HEK293 (cell line): ENCODE data around the gene SNX10.
"Not testable (repeated sequence)": the region's sequence is repeated elsewhere in the genome, so short reads cannot be mapped to it uniquely, and the experiment has no call there.

ENCODE experiments used
- CTCF ChIA-PET: fragments of 350-600 bp; formaldehyde crosslinking; extraction: SDS; loops from one replicate; lab custom pipeline; 2021; ENCODE audit warnings: antibody characterized with exemption; lab: Yijun Ruan, JAX
- POLR2A ChIA-PET: fragments of 300-600 bp; formaldehyde crosslinking; extraction: SDS; loops from one replicate; lab custom pipeline; 2020; ENCODE audit warnings: antibody characterized with exemption, inconsistent platforms; lab: Yijun Ruan, JAX
- H3K27ac ChIP-seq: fragments of 200-500 bp; sonication (Bioruptor generic); 2 replicates; pipeline ENCODE4 v1.5.1; 2014; ENCODE audit warnings: low read depth, low read length, control low read depth, inconsistent platforms; ENCODE audit errors: extremely low read depth
- H3K36me3 ChIP-seq, 2 experiments: fragments of 200-500 bp in 1 of 2; sonication (Bioruptor generic) in 1 of 2; 1 replicate in 1 of 2; 2 replicates in 1 of 2; pipeline ENCODE4 v1.5.1; 2014 to 2017; ENCODE audit warnings: inconsistent platforms in 2 of 2, low read length in 2 of 2; ENCODE audit not compliant: control insufficient read depth in 2 of 2, insufficient read depth in 1 of 2
- H3K4me1 ChIP-seq: fragments of 200-500 bp; sonication (Bioruptor generic); 2 replicates; pipeline ENCODE4 v1.5.1; 2014; ENCODE audit warnings: mild to moderate bottlenecking, low read length, inconsistent platforms; ENCODE audit not compliant: control insufficient read depth, insufficient read depth
- H3K4me3 ChIP-seq: 2 replicates; pipeline ENCODE4 v1.5.1; 2011; ENCODE audit warnings: low read depth, mild to moderate bottlenecking, control low read depth, low read length, moderate library complexity
- H3K9me3 ChIP-seq: fragments of 200-500 bp; sonication (Bioruptor generic); 2 replicates; pipeline ENCODE4 v1.5.1; 2014; ENCODE audit warnings: low read depth, low read length, inconsistent platforms; ENCODE audit not compliant: control insufficient read depth, insufficient read depth
- GLI4 ChIP-seq: fragments of 450-650 bp; formaldehyde crosslinking; IDR thresholded peaks from 2 replicates; pipeline ENCODE4 v1.5.1; 2016; ENCODE audit warnings: missing biosample characterization, missing genetic modification characterization
- ZNF10 ChIP-seq: fragments of 450-650 bp; formaldehyde crosslinking; IDR thresholded peaks from 2 replicates; pipeline ENCODE4 v1.5.1; 2017; ENCODE audit warnings: missing biosample characterization, missing genetic modification characterization
- ZNF146 ChIP-seq: fragments of 450-650 bp; formaldehyde crosslinking; IDR thresholded peaks from 2 replicates; pipeline ENCODE4 v1.5.1; 2016; ENCODE audit warnings: missing biosample characterization, missing genetic modification characterization
- ZNF18 ChIP-seq: fragments of 450-650 bp; formaldehyde crosslinking; IDR thresholded peaks from 2 replicates; pipeline ENCODE4 v1.5.1; 2016; ENCODE audit warnings: missing biosample characterization, missing genetic modification characterization
- ZNF184 ChIP-seq: fragments of 450-650 bp; IDR thresholded peaks from 2 replicates; pipeline ENCODE4 v1.5.1; 2018; ENCODE audit warnings: missing biosample characterization, mild to moderate bottlenecking, missing genetic modification characterization
- ZNF223 ChIP-seq: fragments of 450-650 bp; formaldehyde crosslinking; IDR thresholded peaks from 2 replicates; pipeline ENCODE4 v1.5.1; 2016; ENCODE audit warnings: missing biosample characterization, missing genetic modification characterization
- ZNF391 ChIP-seq: fragments of 450-650 bp; formaldehyde crosslinking; IDR thresholded peaks from 2 replicates; pipeline ENCODE4 v1.5.1; 2016; ENCODE audit warnings: low read depth, missing biosample characterization, missing genetic modification characterization, borderline replicate concordance
- ZNF48 ChIP-seq: fragments of 450-650 bp; formaldehyde crosslinking; IDR thresholded peaks from 2 replicates; pipeline ENCODE4 v1.5.1; 2016; ENCODE audit warnings: missing biosample characterization, missing genetic modification characterization
- ZNF624 ChIP-seq: fragments of 450-650 bp; formaldehyde crosslinking; IDR thresholded peaks from 2 replicates; pipeline ENCODE4 v1.5.1; 2017; ENCODE audit warnings: missing biosample characterization, missing genetic modification characterization
- ZNF670 ChIP-seq: fragments of 450-650 bp; formaldehyde crosslinking; IDR thresholded peaks from 2 replicates; pipeline ENCODE4 v1.5.1; 2016; ENCODE audit warnings: missing biosample characterization, missing genetic modification characterization, low read depth
- ZNF785 ChIP-seq: fragments of 450-650 bp; formaldehyde crosslinking; IDR thresholded peaks from 2 replicates; pipeline ENCODE4 v1.5.1; 2016; ENCODE audit warnings: missing biosample characterization, missing genetic modification characterization
- ZNF792 ChIP-seq: fragments of 450-650 bp; formaldehyde crosslinking; IDR thresholded peaks from 2 replicates; pipeline ENCODE4 v1.5.1; 2016; ENCODE audit warnings: missing biosample characterization, missing genetic modification characterization
- ZXDB ChIP-seq: fragments of 450-650 bp; formaldehyde crosslinking; IDR thresholded peaks from 2 replicates; pipeline ENCODE4 v1.5.1; 2016; ENCODE audit warnings: missing biosample characterization, missing genetic modification characterization
- TF ChIP-seq, protein P1 (sequence below): fragments of 450-650 bp; formaldehyde crosslinking; IDR thresholded peaks from 2 replicates; pipeline ENCODE4 v1.5.1; 2016; ENCODE audit warnings: missing biosample characterization, missing genetic modification characterization
- TF ChIP-seq, protein P2 (sequence below): fragments of 450-650 bp; IDR thresholded peaks from 2 replicates; pipeline ENCODE4 v1.5.1; 2018; ENCODE audit warnings: missing biosample characterization, missing genetic modification characterization
- TF ChIP-seq, protein P3 (sequence below): fragments of 450-650 bp; formaldehyde crosslinking; conservative IDR thresholded peaks from 2 replicates; pipeline ENCODE4 v1.5.1; 2016; ENCODE audit warnings: low read depth, missing biosample characterization, missing genetic modification characterization
- TF ChIP-seq, protein P4 (sequence below): fragments of 450-650 bp; formaldehyde crosslinking; IDR thresholded peaks from 2 replicates; pipeline ENCODE4 v1.5.1; 2016; ENCODE audit warnings: missing biosample characterization, missing genetic modification characterization, borderline replicate concordance

The SNX10 gene

DNA sequence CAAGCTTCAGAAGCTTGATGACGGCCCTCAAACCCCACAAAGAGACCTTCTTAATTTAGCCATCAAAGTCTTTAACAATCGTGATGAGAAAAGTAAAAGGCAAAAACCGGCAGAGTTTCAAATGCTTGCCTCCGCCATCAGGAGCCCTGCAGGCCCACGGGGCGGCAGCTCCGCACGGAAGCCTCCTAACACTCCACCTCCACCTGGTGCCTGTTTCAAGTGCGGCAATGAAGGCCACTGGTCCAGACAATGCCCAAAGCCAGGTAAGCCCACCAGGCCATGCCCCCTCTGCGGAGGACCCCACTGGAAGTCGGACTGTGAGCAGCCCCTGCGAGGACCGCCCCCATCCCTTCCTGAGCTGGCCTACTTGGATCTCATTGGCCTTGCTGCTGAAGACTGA, 46.5 kb upstream of the SNX10 start:
- Histone ChIP-seq H3K9me3 (no peaks in the 10 kb centered on the region), H3K36me3 (no peaks in the 10 kb centered on the region), H3K4me1 (no peaks in the 10 kb centered on the region), H3K27ac (no peak overlapping the region), H3K4me3 (no peak overlapping the region)
- TF ChIP-seq ZNF184 (tag by site-specific recombination) (no peak), ZNF10 (tag by site-specific recombination) (no peak), ZNF146 (tag by site-specific recombination) (no peak), ZNF391 (tag by site-specific recombination) (no peak), ZNF624 (tag by site-specific recombination) (no peak), ZNF18 (no peak), ZNF48 (tag by site-specific recombination) (no peak), ZNF670 (tag by site-specific recombination) (no peak), GLI4 (tag by site-specific recombination) (no peak)
- TF ChIP-seq, protein P1, sequence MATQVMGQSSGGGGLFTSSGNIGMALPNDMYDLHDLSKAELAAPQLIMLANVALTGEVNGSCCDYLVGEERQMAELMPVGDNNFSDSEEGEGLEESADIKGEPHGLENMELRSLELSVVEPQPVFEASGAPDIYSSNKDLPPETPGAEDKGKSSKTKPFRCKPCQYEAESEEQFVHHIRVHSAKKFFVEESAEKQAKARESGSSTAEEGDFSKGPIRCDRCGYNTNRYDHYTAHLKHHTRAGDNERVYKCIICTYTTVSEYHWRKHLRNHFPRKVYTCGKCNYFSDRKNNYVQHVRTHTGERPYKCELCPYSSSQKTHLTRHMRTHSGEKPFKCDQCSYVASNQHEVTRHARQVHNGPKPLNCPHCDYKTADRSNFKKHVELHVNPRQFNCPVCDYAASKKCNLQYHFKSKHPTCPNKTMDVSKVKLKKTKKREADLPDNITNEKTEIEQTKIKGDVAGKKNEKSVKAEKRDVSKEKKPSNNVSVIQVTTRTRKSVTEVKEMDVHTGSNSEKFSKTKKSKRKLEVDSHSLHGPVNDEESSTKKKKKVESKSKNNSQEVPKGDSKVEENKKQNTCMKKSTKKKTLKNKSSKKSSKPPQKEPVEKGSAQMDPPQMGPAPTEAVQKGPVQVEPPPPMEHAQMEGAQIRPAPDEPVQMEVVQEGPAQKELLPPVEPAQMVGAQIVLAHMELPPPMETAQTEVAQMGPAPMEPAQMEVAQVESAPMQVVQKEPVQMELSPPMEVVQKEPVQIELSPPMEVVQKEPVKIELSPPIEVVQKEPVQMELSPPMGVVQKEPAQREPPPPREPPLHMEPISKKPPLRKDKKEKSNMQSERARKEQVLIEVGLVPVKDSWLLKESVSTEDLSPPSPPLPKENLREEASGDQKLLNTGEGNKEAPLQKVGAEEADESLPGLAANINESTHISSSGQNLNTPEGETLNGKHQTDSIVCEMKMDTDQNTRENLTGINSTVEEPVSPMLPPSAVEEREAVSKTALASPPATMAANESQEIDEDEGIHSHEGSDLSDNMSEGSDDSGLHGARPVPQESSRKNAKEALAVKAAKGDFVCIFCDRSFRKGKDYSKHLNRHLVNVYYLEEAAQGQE = no peak
- TF ChIP-seq, protein P2, sequence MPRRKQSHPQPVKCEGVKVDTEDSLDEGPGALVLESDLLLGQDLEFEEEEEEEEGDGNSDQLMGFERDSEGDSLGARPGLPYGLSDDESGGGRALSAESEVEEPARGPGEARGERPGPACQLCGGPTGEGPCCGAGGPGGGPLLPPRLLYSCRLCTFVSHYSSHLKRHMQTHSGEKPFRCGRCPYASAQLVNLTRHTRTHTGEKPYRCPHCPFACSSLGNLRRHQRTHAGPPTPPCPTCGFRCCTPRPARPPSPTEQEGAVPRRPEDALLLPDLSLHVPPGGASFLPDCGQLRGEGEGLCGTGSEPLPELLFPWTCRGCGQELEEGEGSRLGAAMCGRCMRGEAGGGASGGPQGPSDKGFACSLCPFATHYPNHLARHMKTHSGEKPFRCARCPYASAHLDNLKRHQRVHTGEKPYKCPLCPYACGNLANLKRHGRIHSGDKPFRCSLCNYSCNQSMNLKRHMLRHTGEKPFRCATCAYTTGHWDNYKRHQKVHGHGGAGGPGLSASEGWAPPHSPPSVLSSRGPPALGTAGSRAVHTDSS (tag by site-specific recombination) = no peak
- ChIA-PET POLR2A (no interaction called here), CTCF (no interaction called here)

DNA sequence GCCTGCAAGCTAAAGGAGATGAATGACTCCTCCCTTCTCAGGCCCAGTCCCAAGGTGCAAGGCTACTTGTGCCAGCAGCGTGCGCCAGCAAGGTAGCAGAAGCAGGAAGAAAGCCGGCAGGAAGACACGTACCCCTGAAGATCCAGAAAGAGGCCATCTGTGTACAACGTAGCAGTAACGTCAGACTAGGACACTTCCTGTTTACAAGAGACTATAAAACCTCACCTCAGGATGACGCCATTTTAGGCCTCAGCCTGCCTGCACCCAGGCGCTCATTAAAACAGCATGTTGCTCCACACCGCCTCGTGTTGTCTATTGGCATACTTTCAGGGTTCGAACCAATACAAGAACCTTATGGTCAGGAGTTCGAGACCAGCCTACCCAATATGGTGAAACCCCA, 41.4 kb upstream of the SNX10 start:
- CTCF ChIA-PET = no interaction called here
- TF ChIP-seq ZNF785 (tag by site-specific recombination) = no peak
- TF ChIP-seq, protein P3, sequence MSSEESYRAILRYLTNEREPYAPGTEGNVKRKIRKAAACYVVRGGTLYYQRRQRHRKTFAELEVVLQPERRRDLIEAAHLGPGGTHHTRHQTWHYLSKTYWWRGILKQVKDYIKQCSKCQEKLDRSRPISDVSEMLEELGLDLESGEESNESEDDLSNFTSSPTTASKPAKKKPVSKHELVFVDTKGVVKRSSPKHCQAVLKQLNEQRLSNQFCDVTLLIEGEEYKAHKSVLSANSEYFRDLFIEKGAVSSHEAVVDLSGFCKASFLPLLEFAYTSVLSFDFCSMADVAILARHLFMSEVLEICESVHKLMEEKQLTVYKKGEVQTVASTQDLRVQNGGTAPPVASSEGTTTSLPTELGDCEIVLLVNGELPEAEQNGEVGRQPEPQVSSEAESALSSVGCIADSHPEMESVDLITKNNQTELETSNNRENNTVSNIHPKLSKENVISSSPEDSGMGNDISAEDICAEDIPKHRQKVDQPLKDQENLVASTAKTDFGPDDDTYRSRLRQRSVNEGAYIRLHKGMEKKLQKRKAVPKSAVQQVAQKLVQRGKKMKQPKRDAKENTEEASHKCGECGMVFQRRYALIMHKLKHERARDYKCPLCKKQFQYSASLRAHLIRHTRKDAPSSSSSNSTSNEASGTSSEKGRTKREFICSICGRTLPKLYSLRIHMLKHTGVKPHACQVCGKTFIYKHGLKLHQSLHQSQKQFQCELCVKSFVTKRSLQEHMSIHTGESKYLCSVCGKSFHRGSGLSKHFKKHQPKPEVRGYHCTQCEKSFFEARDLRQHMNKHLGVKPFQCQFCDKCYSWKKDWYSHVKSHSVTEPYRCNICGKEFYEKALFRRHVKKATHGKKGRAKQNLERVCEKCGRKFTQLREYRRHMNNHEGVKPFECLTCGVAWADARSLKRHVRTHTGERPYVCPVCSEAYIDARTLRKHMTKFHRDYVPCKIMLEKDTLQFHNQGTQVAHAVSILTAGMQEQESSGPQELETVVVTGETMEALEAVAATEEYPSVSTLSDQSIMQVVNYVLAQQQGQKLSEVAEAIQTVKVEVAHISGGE (tag by site-specific recombination) = no peak
- TF ChIP-seq, protein P4, sequence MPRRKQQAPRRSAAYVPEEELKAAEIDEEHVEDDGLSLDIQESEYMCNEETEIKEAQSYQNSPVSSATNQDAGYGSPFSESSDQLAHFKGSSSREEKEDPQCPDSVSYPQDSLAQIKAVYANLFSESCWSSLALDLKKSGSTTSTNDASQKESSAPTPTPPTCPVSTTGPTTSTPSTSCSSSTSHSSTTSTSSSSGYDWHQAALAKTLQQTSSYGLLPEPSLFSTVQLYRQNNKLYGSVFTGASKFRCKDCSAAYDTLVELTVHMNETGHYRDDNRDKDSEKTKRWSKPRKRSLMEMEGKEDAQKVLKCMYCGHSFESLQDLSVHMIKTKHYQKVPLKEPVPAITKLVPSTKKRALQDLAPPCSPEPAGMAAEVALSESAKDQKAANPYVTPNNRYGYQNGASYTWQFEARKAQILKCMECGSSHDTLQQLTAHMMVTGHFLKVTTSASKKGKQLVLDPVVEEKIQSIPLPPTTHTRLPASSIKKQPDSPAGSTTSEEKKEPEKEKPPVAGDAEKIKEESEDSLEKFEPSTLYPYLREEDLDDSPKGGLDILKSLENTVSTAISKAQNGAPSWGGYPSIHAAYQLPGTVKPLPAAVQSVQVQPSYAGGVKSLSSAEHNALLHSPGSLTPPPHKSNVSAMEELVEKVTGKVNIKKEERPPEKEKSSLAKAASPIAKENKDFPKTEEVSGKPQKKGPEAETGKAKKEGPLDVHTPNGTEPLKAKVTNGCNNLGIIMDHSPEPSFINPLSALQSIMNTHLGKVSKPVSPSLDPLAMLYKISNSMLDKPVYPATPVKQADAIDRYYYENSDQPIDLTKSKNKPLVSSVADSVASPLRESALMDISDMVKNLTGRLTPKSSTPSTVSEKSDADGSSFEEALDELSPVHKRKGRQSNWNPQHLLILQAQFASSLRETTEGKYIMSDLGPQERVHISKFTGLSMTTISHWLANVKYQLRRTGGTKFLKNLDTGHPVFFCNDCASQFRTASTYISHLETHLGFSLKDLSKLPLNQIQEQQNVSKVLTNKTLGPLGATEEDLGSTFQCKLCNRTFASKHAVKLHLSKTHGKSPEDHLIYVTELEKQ = no peak
- no peak for TF ChIP-seq ZNF223 (tag by site-specific recombination)
- no peak for TF ChIP-seq ZNF184 (tag by site-specific recombination)
- TF ChIP-seq ZNF792 (tag by site-specific recombination) = no peak
- TF ChIP-seq ZXDB = no peak

GRCh38 chr7:26261866-26262265, 29.8 kb upstream of the SNX10 start:
- H3K4me3 ChIP-seq, H3K4me1 ChIP-seq, CTCF ChIA-PET, POLR2A ChIA-PET, H3K27ac ChIP-seq, H3K9me3 ChIP-seq, H3K36me3 ChIP-seq: not testable (repeated sequence)

More for the DNA sequence above, 41.4 kb upstream of the SNX10 start:
- H3K4me3 ChIP-seq = no peak overlapping the region
- H3K4me1 ChIP-seq = no peaks in the 10 kb centered on the region
- no peaks in the 10 kb centered on the region for H3K36me3 ChIP-seq
- POLR2A ChIA-PET = no interaction called here
- no peaks in the 10 kb centered on the region for H3K9me3 ChIP-seq
- H3K27ac ChIP-seq = no peak overlapping the region
